ENCODE results near the gene PPM1L. TPM values are rescaled to one million over a fixed set of nuclear protein-coding genes. Genes with fewer than 3 reads are reported as not detected.
A peak's percentile ranks its signal among the peaks of the same experiment; 100 is the strongest.

Gene PPM1L
- total RNA-seq, 2 donors from 2014 or later = 7.6 to 13.7 TPM

GRCh38 chr3:161050935-161051334 lies 294.9 kb downstream of the PPM1L start:
- no peaks in the 10 kb centered on the region for H3K9me3 ChIP-seq
- no peaks in the 10 kb centered on the region for H3K4me1 ChIP-seq
- DNase-seq (no peak), ATAC-seq (no peak)
- 81 to 96% methylated on average over 3 of the region's 3 CpGs for WGBS, 2 donors
- H3K27ac ChIP-seq = no peak overlapping the region
- no peak overlapping the region for H3K4me3 ChIP-seq
- intact Hi-C loops (cut with DNase I) = no loop called here
- no peak for TF ChIP-seq CTCF (IDR thresholded peaks at IDR 0.05)
- TF ChIP-seq POLR2A (IDR thresholded peaks at IDR 0.05) = no peak
- H3K36me3 ChIP-seq (replicated peaks in 1 of 2; ENCODE audit: insufficient read depth in 1 of 2, low read depth in 2 of 2) = no peaks in the 10 kb centered on the region
- no peaks in the 10 kb centered on the region for H3K27me3 ChIP-seq

GRCh38 chr3:161051856-161052255 lies 295.8 kb downstream of the PPM1L start:
- no peak for DNase-seq
- no peak overlapping the region for H3K4me3 ChIP-seq
- TF ChIP-seq POLR2A (IDR thresholded peaks at IDR 0.05) (no peak), CTCF (IDR thresholded peaks at IDR 0.05) (no peak)
- intact Hi-C loops (cut with DNase I) = no loop called here
- H3K9me3 ChIP-seq = no peaks in the 10 kb centered on the region
- WGBS, 2 donors = 90 to 91% methylated on average over 6 of the region's 6 CpGs
- no peaks in the 10 kb centered on the region for H3K27me3 ChIP-seq
- ATAC-seq = no peak
- no peaks in the 10 kb centered on the region for H3K36me3 ChIP-seq (replicated peaks in 1 of 2; ENCODE audit: insufficient read depth in 1 of 2, low read depth in 2 of 2)
- no peaks in the 10 kb centered on the region for H3K4me1 ChIP-seq
- no peak overlapping the region for H3K27ac ChIP-seq

GRCh38 chr3:161054860-161055604 lies 299.0 kb downstream of the PPM1L start:
- H3K4me3 ChIP-seq = no peak overlapping the region
- H3K27ac ChIP-seq = no peak overlapping the region
- ATAC-seq = no peak
- no peak for DNase-seq
- H3K36me3 ChIP-seq (replicated peaks in 1 of 2; ENCODE audit: insufficient read depth in 1 of 2, low read depth in 2 of 2) = no peaks in the 10 kb centered on the region
- TF ChIP-seq POLR2A (IDR thresholded peaks at IDR 0.05) = no peak
- H3K9me3 ChIP-seq = no peaks in the 10 kb centered on the region
- intact Hi-C loops (cut with DNase I) = no loop called here
- WGBS, 2 donors = 62 to 70% methylated on average over 5 of the region's 5 CpGs
- no peaks in the 10 kb centered on the region for H3K27me3 ChIP-seq
- H3K4me1 ChIP-seq = no peaks in the 10 kb centered on the region

GRCh38 chr3:161064413-161064812 lies 308.4 kb downstream of the PPM1L start:
- Histone ChIP-seq H3K9me3 (no peaks in the 10 kb centered on the region), H3K4me3 (no peak overlapping the region), H3K27ac (no peak overlapping the region), H3K36me3 (replicated peaks in 1 of 2; ENCODE audit: insufficient read depth in 1 of 2, low read depth in 2 of 2) (no peaks in the 10 kb centered on the region), H3K27me3 (no peaks in the 10 kb centered on the region), H3K4me1 (peaks cover 14% of the 10 kb centered on the region)
- DNase-seq = no peak
- WGBS, 2 donors = 87 to 88% methylated on average over 5 of the region's 5 CpGs
- ATAC-seq = no peak
- intact Hi-C loops (cut with DNase I) = no loop called here
- TF ChIP-seq CTCF (IDR thresholded peaks at IDR 0.05) = no peak
- no peak for TF ChIP-seq POLR2A (IDR thresholded peaks at IDR 0.05)

- intact Hi-C loops (cut with DNase I) = no loop called here
- no peak overlapping the region for H3K4me3 ChIP-seq
- DNase-seq (no peak), ATAC-seq (no peak)
- WGBS, 2 donors = 66% methylated on average over 3 of the region's 3 CpGs
- H3K4me1 ChIP-seq = peaks cover 35% of the 10 kb centered on the region
- no peaks in the 10 kb centered on the region for H3K9me3 ChIP-seq
- no peak for TF ChIP-seq CTCF (IDR thresholded peaks at IDR 0.05)
- TF ChIP-seq POLR2A (IDR thresholded peaks at IDR 0.05) = no peak
- H3K27me3 ChIP-seq = no peaks in the 10 kb centered on the region
- no peaks in the 10 kb centered on the region for H3K36me3 ChIP-seq (replicated peaks in 1 of 2; ENCODE audit: insufficient read depth in 1 of 2, low read depth in 2 of 2)
- H3K27ac ChIP-seq = peak overlapping the region in 1 of 4 donors; percentile 25
These were observed 310.9 kb downstream of the PPM1L start for GRCh38 chr3:161066930-161067329.
